ENCODE results near the gene PKM.

- no peak for TF ChIP-seq RXRA (IDR thresholded peaks at IDR 0.05)
- no peak for TF ChIP-seq CTCF (IDR thresholded peaks at IDR 0.05; ENCODE audit: low read depth, low read length, missing input control)
- TF ChIP-seq EGR1 (IDR thresholded peaks at IDR 0.05; ENCODE audit: low read depth in 2 of 2): no peak
These were observed 29.5 kb downstream of the PKM start for GRCh38 chr15:72201391-72201921.
